HCT116 (cell line): Measurements from ENCODE around the gene MAP1LC3C. TPM values are rescaled to one million over a fixed set of nuclear protein-coding genes. Genes with fewer than 3 reads are reported as not detected.

Source experiments
- ATAC-seq: fragments of 200-7000 bp; cut with Tn5 transposase; 2 replicates; pipeline ENCODE4 v1.9.1; 2020; ENCODE audit warnings: mild to moderate bottlenecking, moderate library complexity
- BruUV-seq: library from RNA; stranded (reverse); fragments of 400-500 nt; replicated peaks from 2 replicates; lab custom pipeline; 2021; lab: Mats Ljungman, UMichigan
- CTCF ChIA-PET: fragments of 300-600 bp; sonication (Branson Sonifier 250); formaldehyde crosslinking; loops from one replicate; lab custom pipeline; 2021; ENCODE audit warnings: antibody characterized with exemption; lab: Charles Lee
- POLR2A ChIA-PET: fragments of 300-600, 350-600 bp; sonication (Branson Sonifier 250); formaldehyde crosslinking; loops from one replicate; lab custom pipeline; 2021; ENCODE audit warnings: antibody characterized with exemption; lab: Charles Lee
- RAD21 ChIA-PET, 2 experiments: fragments of 300-600 bp; sonication (Branson Sonifier 250); formaldehyde crosslinking; loops; one replicate each; lab custom pipeline; 2023; ENCODE audit warnings: low total read pairs in 2 of 2; ENCODE audit not compliant: uncharacterized antibody in 2 of 2, unreplicated experiment in 2 of 2, low non-redundant PET in 1 of 2; lab: Charles Lee
- DNase-seq: peaks from one replicate; pipeline ENCODE4 v3.0.0-alpha.2; 2010; ENCODE audit warnings: low read depth, low spot score
- H2AFZ ChIP-seq: fragments of 200-600 bp; shearing (Covaris generic), sonication (generic); 2 replicates; pipeline ENCODE4 v1.6.1; 2017; ENCODE audit warnings: low read depth, mixed run types, mixed read lengths, antibody characterized with exemption, low read length; ENCODE audit not compliant: poor library complexity, severe bottlenecking
- H3K27ac ChIP-seq: 2 replicates; pipeline ENCODE4 v1.5.1; 2012; ENCODE audit warnings: low read depth, low read length
- H3K27me3 ChIP-seq: fragments of 200-600 bp; sonication (generic); 2 replicates; pipeline ENCODE4 v1.6.1; 2016; ENCODE audit warnings: mixed run types, low read length, mixed read lengths; ENCODE audit not compliant: insufficient read depth
- H3K36me3 ChIP-seq, 2 experiments: fragments of 200-500 bp in 1 of 2; fragments of 200-600 bp in 1 of 2; sonication (Bioruptor generic) in 1 of 2; sonication (generic) in 1 of 2; 2 replicates each; pipeline versions ENCODE4 v1.5.1 to v1.6.1; 2014 to 2016; ENCODE audit warnings: low read length in 2 of 2, inconsistent platforms in 1 of 2, mixed read lengths in 1 of 2, mixed run types in 1 of 2; ENCODE audit not compliant: insufficient read depth in 2 of 2, control insufficient read depth in 1 of 2
- H3K4me1 ChIP-seq, 2 experiments: fragments of 200-600 bp in 1 of 2; sonication (generic) in 1 of 2; 2 replicates each; pipeline versions ENCODE4 v1.5.1 to v1.6.1; 2012 to 2017; ENCODE audit warnings: low read length in 2 of 2, inconsistent platforms in 1 of 2, mild to moderate bottlenecking in 1 of 2, mixed read lengths in 1 of 2, mixed run types in 1 of 2, moderate library complexity in 1 of 2; ENCODE audit not compliant: insufficient read depth in 2 of 2, control insufficient read depth in 1 of 2
- H3K4me2 ChIP-seq: fragments of 200-600 bp; sonication (generic); 2 replicates; pipeline ENCODE4 v1.6.1; 2017; ENCODE audit warnings: mixed run types, low read length, mixed read lengths
- H3K4me3 ChIP-seq, 2 experiments: fragments of 200-600 bp in 1 of 2; sonication (generic) in 1 of 2; replicated peaks in 1 of 2; 2 replicates each; pipeline ENCODE4 v1.5.1; 2011 to 2016; ENCODE audit warnings: low read length in 2 of 2, control low read depth in 1 of 2, low read depth in 1 of 2, mild to moderate bottlenecking in 1 of 2, mixed read lengths in 1 of 2, mixed run types in 1 of 2
- H3K79me2 ChIP-seq: fragments of 200-600 bp; sonication (generic); 2 replicates; pipeline ENCODE4 v1.6.1; 2017; ENCODE audit warnings: mild to moderate bottlenecking, mixed run types, low read length, moderate library complexity, mixed read lengths; ENCODE audit not compliant: insufficient read depth
- H3K9ac ChIP-seq: fragments of 200-600 bp; sonication (generic); 2 replicates; pipeline ENCODE4 v1.6.1; 2016; ENCODE audit warnings: low read length, mixed read lengths
- H3K9me2 ChIP-seq: fragments of 200-600 bp; sonication (generic), shearing (Covaris generic); 2 replicates; pipeline ENCODE4 v1.6.1; 2017; ENCODE audit warnings: mixed run types, mild to moderate bottlenecking, moderate library complexity; ENCODE audit not compliant: insufficient read depth
- H3K9me3 ChIP-seq, 2 experiments: fragments of 200-500 bp in 1 of 2; fragments of 200-600 bp in 1 of 2; sonication (Bioruptor generic) in 1 of 2; sonication (generic) in 1 of 2; 2 replicates each; pipeline ENCODE4 v1.6.1; 2014 to 2017; ENCODE audit warnings: low read length in 2 of 2, mixed read lengths in 2 of 2, inconsistent platforms in 1 of 2, low read depth in 1 of 2, mild to moderate bottlenecking in 1 of 2, mixed run types in 1 of 2, moderate library complexity in 1 of 2; ENCODE audit not compliant: control insufficient read depth in 1 of 2, insufficient read depth in 1 of 2
- H4K20me1 ChIP-seq: fragments of 200-600 bp; sonication (generic), shearing (Covaris generic); 2 replicates; pipeline ENCODE4 v1.6.1; 2017; ENCODE audit warnings: mixed run types, mild to moderate bottlenecking, moderate library complexity; ENCODE audit not compliant: insufficient read depth
- ELF1 ChIP-seq: IDR thresholded peaks from 2 replicates; pipeline ENCODE4 v1.6.1; 2012; ENCODE audit warnings: low read depth, borderline replicate concordance
- EZH2 ChIP-seq: fragments of 200-600 bp; sonication (generic); IDR thresholded peaks from 2 replicates; pipeline ENCODE4 v1.6.1; 2017; ENCODE audit warnings: antibody characterized with exemption, mixed run types
- EZH2phosphoT487 ChIP-seq: fragments of 200-600 bp; IDR thresholded peaks from 2 replicates; pipeline ENCODE4 v1.6.1; 2018; ENCODE audit warnings: antibody characterized with exemption, borderline replicate concordance
- JUND ChIP-seq: IDR thresholded peaks from 2 replicates; pipeline ENCODE4 v1.6.1; 2012
- SIN3A ChIP-seq: IDR thresholded peaks from 2 replicates; pipeline ENCODE4 v1.6.1; 2012; ENCODE audit warnings: low read depth
- SRF ChIP-seq: IDR thresholded peaks from 2 replicates; pipeline ENCODE4 v1.6.1; 2012; ENCODE audit warnings: low read depth
- TCF7L2 ChIP-seq: IDR thresholded peaks from 2 replicates; pipeline ENCODE4 v1.7.0; 2011; ENCODE audit warnings: borderline replicate concordance, inconsistent platforms; ENCODE audit not compliant: insufficient read depth, insufficient read length; ENCODE audit errors: extremely low read depth
- ZFX ChIP-seq: fragments of 450-650 bp; IDR thresholded peaks from 2 replicates; pipeline ENCODE4 v1.6.1; 2017
- ZNF274 ChIP-seq: fragments of 200-500 bp; sonication (Bioruptor generic); IDR thresholded peaks from 2 replicates; pipeline ENCODE4 v1.6.1; 2014; ENCODE audit warnings: mild to moderate bottlenecking, low read depth, low read length, inconsistent platforms
- intact Hi-C: fragments of 100-400 bp; cut with micrococcal nuclease; formaldehyde crosslinking; loops from 2 replicates; pipeline ENCODE4 v1.10.0; 2022
- total RNA-seq: library from RNA; stranded (reverse); gene quantifications from one replicate; pipeline ENCODE4 v1.2.1, GENCODE V29; 2021; ENCODE audit not compliant: unreplicated experiment
- TF ChIP-seq, protein P1 (sequence below): IDR thresholded peaks from 2 replicates; pipeline ENCODE4 v1.6.1; 2012; ENCODE audit warnings: low read depth
- TF ChIP-seq, protein P2 (sequence below): IDR thresholded peaks from 2 replicates; pipeline ENCODE4 v1.6.1; 2012
- TF ChIP-seq, protein P3 (sequence below): IDR thresholded peaks from 2 replicates; pipeline ENCODE4 v1.6.1; 2011; ENCODE audit warnings: mild to moderate bottlenecking, low read length, moderate library complexity; ENCODE audit not compliant: insufficient replicate concordance; ENCODE audit errors: extremely low read depth

The MAP1LC3C gene
- total RNA-seq, 1 experiment from 2014 or later: not detected

DNA sequence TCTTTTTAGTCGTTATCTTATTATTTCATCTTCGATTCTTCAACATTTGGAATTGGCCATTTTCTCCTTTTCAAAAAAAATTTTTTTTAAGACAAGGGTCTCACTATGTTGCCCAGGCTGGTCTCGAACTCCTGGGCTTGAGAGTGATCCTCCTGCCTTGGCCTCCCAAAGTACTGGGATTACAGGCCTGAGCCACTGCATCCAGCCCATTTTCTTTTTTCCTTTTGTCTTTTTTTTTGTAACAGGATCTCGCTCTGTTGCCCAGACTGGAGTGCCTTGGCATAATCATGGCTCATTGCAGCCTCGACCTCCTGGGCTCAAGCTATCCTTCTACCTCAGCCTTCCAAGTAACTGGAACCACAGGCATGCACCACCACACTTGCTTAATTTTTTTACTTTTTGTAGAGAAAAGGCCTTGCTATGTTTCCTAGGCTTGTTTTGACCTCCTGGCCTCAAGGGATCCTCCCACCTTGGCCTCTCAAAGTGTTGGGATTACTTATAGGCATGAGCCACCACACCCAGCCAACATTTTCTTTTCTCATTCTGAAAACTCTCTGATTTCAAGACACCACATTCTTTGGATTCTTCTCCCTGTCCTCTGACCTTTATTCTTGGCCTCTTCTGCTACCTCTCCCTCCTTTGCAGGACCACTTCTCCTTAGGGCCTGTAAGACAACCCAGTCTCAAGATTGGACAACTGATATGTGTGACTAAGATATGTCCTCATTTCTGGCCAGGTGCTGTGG is 6.0 kb upstream of the MAP1LC3C start:
- ATAC-seq: peak; percentile 47; the same call in 1 of the 2 replicates

More for the DNA sequence above, 6.0 kb upstream of the MAP1LC3C start:
- Histone ChIP-seq H3K79me2 (no peaks in the 10 kb centered on the region), H3K27ac (no peak overlapping the region), H3K9ac (no peak overlapping the region), H2AFZ (no peak overlapping the region), H3K4me3 (no peak overlapping the region), H3K4me2 (peak overlapping the region; percentile 0; the same call in 1 of the 2 replicates), H3K36me3 (no peaks in the 10 kb centered on the region), H4K20me1 (no peaks in the 10 kb centered on the region), H3K27me3 (no peaks in the 10 kb centered on the region)
- DNase-seq: no peak
- intact Hi-C loops: no loop called here
- BruUV-seq: no TSS peak
- TF ChIP-seq ZFX: no peak
- TF ChIP-seq, protein P1, sequence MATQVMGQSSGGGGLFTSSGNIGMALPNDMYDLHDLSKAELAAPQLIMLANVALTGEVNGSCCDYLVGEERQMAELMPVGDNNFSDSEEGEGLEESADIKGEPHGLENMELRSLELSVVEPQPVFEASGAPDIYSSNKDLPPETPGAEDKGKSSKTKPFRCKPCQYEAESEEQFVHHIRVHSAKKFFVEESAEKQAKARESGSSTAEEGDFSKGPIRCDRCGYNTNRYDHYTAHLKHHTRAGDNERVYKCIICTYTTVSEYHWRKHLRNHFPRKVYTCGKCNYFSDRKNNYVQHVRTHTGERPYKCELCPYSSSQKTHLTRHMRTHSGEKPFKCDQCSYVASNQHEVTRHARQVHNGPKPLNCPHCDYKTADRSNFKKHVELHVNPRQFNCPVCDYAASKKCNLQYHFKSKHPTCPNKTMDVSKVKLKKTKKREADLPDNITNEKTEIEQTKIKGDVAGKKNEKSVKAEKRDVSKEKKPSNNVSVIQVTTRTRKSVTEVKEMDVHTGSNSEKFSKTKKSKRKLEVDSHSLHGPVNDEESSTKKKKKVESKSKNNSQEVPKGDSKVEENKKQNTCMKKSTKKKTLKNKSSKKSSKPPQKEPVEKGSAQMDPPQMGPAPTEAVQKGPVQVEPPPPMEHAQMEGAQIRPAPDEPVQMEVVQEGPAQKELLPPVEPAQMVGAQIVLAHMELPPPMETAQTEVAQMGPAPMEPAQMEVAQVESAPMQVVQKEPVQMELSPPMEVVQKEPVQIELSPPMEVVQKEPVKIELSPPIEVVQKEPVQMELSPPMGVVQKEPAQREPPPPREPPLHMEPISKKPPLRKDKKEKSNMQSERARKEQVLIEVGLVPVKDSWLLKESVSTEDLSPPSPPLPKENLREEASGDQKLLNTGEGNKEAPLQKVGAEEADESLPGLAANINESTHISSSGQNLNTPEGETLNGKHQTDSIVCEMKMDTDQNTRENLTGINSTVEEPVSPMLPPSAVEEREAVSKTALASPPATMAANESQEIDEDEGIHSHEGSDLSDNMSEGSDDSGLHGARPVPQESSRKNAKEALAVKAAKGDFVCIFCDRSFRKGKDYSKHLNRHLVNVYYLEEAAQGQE: no peak
- TF ChIP-seq ELF1: no peak
- no peak for TF ChIP-seq SRF
- no peak for TF ChIP-seq EZH2
- TF ChIP-seq JUND: no peak
- no peak for TF ChIP-seq EZH2phosphoT487
- TF ChIP-seq SIN3A: no peak
- TF ChIP-seq, protein P2, sequence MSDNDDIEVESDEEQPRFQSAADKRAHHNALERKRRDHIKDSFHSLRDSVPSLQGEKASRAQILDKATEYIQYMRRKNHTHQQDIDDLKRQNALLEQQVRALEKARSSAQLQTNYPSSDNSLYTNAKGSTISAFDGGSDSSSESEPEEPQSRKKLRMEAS: no peak
- TF ChIP-seq, protein P3, sequence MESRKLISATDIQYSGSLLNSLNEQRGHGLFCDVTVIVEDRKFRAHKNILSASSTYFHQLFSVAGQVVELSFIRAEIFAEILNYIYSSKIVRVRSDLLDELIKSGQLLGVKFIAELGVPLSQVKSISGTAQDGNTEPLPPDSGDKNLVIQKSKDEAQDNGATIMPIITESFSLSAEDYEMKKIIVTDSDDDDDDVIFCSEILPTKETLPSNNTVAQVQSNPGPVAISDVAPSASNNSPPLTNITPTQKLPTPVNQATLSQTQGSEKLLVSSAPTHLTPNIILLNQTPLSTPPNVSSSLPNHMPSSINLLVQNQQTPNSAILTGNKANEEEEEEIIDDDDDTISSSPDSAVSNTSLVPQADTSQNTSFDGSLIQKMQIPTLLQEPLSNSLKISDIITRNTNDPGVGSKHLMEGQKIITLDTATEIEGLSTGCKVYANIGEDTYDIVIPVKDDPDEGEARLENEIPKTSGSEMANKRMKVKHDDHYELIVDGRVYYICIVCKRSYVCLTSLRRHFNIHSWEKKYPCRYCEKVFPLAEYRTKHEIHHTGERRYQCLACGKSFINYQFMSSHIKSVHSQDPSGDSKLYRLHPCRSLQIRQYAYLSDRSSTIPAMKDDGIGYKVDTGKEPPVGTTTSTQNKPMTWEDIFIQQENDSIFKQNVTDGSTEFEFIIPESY: no peak
- no peak for TF ChIP-seq ZNF274
- TF ChIP-seq TCF7L2: no peak
- TF ChIP-seq, all 23 proteins: peak for 0
- CTCF ChIA-PET: no interaction called here
- POLR2A ChIA-PET: no interaction called here
- Histone ChIP-seq H3K4me1 (peaks cover 6 to 13% of the 10 kb centered on the region in 2 experiments), H3K9me2 (no peaks in the 10 kb centered on the region), H3K9me3 (no peaks in the 10 kb centered on the region)
- RAD21 ChIA-PET: no interaction called here
